NCI-H345 (cell line): ENCODE results near the gene KIF26A.

Experiments used
- DNase-seq: peaks from one replicate; lab custom pipeline; 2025; lab: John Stamatoyannopoulos, UW

Gene KIF26A

GRCh38 chr14:104138098-104138717, at the start of gene KIF26A:
Gene KIF26A, plus strand, starts transcription at chr14:104138587. Its CDS starts 136 bp downstream, at chr14:104138723.
- peak; percentile 88 for DNase-seq

GRCh38 chr14:104090071-104090748, 48.2 kb upstream of the KIF26A start:
- no peak for DNase-seq

- no peak for DNase-seq
Measured at GRCh38 chr14:104091061-104091926, 47.1 kb upstream of the KIF26A start.

GRCh38 chr14:104091927-104092771, 46.2 kb upstream of the KIF26A start:
- no peak for DNase-seq

- DNase-seq, result no peak
Measured at GRCh38 chr14:104092931-104093365, 45.4 kb upstream of the KIF26A start.

GRCh38 chr14:104093366-104094055, 44.9 kb upstream of the KIF26A start:
- no peak for DNase-seq

DNA sequence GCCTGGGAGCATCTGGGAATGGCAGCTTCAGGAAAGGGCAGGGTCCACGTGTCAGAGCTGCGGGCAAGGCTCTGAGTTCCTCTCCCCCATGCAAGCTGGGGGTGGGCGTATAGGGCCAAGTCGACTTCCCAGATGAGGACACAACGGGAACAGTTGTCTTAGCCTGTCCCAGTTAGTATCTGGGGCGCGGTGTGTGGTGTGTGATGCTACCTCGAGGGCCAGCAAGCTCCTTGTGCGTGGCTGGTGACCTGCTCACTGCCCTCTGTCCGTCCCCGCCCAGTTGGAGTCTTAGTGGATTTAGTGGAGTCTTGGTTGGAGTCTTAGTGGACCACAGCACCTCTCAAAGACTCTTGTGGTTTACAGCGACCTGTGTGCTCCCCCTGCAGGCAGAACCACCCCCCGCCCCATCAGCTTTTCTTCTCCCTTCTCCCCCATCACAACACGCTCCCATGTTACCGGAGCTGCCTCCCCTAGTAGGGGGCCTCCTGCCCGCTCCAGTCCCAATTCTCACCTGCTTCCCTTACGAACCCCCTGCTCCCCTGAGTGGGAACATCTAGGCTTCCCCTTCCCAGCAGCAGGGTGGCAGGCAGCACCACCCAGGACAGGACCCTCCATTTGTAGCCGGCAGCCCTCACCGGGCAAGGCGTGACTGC, 44.2 kb upstream of the KIF26A start:
- DNase-seq, result no peak

DNA sequence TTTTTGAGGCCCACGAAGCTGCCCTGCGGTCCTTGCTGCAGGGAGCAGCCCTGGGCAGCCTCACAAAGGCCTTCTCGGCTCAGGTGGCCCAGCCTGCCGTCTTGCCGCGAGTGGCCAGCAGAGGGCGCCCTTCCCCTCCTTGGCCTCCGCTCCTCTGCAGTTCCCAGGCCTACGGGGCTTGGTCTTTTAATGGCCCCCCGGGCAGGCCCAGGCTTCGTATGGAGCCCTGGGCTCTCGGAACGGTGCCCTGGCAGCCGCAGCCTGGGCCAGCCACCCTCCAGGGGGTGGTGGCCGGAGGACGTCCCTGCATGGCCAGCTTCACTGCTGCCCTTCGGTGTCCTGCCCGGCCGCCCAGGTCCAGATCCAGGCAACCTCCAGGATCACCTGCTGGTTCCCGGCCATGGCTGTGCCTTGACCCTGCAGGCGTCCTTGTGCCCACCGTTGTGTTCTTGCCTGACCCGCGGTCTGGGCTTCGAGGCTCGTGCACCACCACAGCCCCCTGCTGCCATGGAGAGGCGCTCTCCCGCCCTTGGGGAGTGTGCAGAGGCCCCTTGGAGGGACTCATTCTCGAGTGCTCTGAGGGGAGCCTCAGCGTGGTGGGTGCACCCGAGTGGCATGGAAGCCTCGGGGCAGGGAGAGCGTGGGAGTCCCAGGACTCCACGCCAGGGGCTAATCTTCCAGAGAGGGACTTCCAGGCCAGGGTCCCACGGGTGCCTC, 43.5 kb upstream of the KIF26A start:
- DNase-seq, result peak; percentile 44

DNA sequence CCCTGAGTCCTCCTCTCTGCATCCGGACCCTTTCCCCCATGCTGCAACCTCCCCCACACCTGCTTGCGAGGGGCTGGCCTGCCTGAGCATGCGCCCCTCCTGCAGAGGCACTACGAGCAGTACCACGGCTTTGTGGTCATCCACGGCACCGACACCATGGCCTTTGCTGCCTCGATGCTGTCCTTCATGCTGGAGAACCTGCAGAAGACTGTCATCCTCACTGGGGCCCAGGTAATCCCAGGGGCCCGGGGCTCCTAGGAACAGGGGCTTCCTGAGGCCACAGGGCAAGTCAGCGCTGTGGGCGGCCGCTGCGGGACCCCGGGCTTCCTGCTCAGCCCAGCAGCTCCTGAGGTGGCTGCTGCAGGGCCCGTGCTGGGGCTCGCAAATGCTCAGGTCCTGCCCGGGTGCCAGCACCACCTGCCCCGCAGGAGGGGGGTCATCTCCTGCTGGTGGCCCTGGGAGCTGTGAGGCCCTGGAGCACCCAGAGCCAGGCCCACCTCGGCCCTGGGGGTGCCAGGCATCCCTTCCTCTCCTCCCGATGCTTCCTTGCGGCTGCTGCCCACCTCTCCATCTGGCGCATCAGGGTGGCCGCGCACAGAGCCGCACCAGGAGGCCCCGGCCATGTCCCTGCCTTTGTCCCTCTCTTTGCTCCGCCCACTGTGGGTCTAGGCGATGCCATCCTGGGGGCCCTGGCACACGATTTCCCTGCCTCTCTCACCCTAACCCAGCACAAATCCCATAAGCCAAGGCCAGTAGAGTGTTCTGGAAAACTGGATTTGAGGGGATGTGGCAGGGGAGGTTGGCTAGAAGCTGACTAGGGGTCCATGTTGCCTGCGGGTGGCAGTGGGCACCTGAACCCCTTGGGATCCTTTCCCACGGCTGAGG, 42.7 kb upstream of the KIF26A start:
- no peak for DNase-seq

GRCh38 chr14:104096318-104096717, 42.1 kb upstream of the KIF26A start:
- DNase-seq, result no peak

DNA sequence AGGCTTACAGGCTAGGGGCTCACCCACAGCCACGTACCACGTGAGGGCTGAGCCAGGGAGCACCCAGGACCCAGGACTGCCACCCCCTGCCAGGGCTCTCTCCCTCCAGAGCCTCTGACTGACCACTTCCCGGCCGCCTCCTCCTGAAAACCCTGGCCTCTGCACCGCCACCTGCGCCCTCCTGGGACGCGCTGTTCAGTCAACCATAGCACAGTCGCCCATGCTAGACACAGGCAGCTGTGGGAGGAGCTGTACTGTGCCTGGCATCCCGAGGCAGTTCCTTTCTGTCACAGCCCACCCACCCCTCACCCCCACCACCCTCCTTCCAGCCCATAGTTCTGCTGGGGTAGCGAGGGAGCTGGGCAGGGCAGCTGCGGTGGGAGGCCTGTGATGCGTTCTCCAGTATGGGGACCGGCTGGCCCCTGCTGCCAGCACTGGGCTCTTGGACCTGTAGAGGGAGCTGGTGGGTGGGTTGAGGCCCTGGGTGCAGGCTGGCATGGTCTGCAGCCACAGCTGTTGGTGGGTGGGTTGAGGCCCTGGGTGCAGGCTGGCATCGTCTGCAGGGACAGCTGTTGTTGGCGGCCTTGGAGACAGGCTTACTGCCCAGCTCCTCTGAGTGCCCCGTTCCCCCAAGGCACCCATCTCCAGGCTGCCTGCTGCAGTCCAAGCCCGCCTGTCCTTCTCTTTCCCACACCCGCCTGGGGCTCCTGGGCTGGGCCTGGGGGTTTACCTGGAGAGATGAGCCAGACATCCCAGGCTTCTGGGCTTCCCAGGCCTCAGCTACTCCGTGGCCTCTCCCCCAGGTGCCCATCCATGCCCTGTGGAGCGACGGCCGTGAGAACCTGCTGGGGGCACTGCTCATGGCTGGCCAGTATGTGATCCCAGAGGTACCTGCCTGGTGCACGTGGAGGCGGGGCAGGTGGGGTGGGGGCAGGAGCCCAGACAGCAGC, 41.4 kb upstream of the KIF26A start:
- peak; percentile 5 for DNase-seq

DNA sequence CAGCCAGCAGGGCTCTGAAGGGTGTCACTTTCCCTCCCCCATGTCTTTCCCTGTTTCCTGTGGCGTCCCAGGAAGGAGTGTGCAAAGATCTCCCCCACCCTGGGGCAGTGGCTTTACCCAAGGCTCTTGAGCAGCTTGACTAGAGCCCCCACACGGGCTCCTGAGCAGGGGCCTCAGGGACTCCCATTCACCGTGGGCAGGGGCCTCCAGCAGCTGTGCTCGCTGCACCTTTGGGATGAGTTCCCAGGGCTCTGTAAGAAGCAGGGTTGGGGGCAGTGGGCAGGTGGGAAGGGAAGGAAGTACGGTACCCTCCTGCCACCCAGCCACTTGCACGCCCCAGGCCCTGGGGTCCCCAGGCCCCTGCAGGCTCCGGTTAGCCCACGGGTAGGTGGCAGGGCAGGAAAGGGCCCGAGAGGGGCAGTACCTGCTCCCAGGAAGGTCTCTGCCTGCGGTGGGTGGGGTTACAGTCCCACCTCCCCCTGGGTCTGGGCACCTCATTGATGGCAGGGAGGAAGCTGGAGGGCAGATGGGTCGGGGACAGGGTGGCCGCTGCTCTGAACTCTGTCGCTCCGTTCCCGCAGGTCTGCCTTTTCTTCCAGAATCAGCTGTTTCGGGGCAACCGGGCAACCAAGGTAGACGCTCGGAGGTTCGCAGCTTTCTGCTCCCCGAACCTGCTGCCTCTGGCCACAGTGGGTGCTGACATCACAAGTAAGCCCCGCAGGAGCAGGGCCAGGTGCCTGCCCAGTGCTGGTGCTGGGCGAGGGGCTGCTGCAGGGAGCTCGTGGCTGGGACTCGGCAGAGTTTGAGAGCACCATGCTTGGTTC, 39.9 kb upstream of the KIF26A start:
- no peak for DNase-seq

DNA sequence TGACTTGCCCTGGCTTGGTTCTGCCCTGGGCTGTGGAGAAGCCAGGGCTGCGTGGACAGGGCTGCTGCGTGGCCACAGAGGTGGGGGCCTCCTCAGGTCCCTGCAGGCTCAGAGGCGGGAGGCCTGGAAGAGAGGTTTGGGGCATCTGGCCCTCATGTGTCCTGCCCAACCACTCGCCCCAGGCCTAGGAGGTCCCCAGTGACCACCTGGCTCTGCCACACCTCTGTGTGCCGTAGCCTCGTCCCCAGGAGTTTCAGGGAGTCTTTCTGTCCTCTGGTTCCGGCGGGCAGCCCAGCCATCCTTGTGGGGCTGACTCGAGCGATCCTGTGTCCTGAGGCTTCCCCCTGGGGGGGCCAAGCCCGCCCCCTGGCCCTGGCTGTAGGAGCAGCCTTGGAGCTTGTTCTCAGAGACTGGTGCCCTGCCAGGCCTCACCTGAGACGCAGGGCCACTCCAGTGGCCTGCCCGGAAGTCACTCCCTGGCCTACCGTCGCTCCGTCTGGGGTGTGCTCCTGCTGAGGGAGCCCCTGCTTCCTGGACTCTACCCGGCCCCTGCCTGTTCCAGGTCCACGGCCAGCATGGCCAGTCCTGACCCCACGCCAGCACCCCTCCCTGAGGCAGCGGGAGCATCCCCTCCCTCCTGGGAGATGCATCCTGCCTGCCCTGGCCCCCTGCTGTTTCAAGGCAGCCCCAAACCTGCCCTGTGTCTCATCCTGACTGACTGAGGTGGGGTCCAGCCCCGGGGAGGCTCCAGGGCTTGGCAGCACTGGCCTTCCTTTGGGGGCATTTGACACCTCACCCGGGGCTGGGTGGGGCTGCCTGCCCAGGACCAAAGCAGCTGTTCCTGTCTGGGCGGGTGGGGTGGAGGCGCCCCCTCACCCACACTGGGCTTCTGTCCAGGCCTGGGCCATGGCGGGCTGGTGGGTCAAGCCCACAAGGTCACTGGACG, 39.0 kb upstream of the KIF26A start:
- no peak for DNase-seq

DNA sequence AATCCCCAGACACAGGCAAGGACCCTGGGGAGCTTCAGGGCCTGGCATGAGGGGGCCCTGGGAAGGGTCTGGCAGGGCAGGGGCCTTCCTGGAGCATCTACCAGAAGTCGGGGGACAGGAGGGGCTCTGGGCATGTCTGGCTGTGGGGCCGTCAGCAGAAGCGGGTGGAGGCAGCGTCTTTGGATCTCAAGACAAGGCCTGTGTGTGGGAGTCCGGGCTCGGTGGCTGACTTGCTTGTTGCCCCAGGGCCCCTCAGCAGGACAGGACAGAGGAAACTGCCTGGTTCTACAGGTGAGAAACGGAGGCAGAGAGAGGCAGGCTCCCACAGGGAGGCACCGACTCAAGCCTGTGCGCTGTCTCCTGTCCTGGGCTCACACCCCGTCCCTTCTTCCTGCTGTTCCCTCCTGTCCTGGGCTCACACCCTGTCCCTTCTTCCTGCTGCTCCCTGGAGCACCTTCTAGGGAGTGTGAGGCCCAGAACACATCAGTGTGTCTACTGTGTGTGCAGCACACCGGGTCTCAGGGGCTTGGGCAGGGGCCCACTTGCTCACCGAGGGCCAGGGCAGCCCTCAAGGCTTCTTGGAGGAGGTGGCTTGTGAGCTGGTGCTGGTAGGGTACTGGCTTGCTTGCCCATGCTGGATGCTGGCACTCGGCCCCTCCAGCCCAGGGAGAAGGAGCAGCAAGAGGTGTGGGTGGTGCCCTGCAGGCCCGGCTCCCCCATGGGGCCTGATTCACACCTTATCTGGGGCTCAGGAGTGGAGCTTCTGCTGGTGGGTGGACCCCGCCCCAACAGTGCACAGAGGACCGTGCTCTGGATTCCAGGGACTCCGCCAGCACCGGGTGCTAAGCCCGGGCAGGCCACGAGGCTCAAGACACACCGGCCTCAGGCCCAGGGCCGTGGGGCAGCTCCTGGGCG, 38.0 kb upstream of the KIF26A start:
- no peak for DNase-seq
